ENCODE results near the gene RNASEH2A.

RNASEH2A gene

DNA sequence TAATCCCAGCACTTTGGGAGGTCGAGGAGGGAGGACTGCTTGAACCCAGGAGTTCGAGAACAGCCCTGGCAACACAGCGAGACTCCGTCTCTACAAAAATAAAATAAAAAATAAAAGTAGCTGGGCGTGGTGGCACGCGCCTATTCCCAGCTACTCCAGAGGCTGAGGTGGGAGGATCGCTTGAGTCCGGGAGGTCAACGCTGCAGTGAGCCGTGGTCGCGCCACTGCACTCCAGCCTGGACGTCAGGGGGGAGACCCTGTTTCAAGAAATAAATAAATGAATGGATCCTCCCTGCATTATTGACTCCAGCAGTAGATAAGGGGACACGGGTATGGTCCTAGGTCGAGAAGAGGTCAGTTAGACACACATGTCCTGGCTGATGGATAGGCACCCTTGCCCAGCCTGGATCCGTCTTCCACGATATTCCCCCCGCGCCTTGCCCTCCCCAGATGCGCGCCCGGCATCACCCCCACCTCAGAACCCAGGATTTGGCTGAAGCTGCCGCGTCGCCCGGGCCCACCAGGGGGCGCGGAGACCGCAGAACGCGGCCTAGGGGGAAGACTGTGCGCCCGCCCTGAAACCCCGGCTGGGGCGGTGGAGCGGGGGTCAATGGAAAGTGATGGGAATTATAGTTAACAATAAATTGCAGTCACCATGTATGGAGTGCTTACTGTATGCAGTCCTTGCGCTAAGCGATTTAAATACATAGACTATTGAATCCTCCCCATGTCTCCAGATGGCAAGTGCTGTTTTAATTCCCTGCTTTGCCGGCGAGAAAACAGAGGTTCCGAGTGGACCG, 29.0 kb upstream of the RNASEH2A start:
- DNase-seq (ENCODE audit: low read depth) = no peak
- H3K4me3 ChIP-seq (ENCODE audit: low read length) = peak overlapping the region; percentile 68
- TF ChIP-seq, protein P1, sequence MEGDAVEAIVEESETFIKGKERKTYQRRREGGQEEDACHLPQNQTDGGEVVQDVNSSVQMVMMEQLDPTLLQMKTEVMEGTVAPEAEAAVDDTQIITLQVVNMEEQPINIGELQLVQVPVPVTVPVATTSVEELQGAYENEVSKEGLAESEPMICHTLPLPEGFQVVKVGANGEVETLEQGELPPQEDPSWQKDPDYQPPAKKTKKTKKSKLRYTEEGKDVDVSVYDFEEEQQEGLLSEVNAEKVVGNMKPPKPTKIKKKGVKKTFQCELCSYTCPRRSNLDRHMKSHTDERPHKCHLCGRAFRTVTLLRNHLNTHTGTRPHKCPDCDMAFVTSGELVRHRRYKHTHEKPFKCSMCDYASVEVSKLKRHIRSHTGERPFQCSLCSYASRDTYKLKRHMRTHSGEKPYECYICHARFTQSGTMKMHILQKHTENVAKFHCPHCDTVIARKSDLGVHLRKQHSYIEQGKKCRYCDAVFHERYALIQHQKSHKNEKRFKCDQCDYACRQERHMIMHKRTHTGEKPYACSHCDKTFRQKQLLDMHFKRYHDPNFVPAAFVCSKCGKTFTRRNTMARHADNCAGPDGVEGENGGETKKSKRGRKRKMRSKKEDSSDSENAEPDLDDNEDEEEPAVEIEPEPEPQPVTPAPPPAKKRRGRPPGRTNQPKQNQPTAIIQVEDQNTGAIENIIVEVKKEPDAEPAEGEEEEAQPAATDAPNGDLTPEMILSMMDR (conservative IDR thresholded peaks at IDR 0.05; ENCODE audit: low read depth, low read length) = peak; percentile 91

DNA sequence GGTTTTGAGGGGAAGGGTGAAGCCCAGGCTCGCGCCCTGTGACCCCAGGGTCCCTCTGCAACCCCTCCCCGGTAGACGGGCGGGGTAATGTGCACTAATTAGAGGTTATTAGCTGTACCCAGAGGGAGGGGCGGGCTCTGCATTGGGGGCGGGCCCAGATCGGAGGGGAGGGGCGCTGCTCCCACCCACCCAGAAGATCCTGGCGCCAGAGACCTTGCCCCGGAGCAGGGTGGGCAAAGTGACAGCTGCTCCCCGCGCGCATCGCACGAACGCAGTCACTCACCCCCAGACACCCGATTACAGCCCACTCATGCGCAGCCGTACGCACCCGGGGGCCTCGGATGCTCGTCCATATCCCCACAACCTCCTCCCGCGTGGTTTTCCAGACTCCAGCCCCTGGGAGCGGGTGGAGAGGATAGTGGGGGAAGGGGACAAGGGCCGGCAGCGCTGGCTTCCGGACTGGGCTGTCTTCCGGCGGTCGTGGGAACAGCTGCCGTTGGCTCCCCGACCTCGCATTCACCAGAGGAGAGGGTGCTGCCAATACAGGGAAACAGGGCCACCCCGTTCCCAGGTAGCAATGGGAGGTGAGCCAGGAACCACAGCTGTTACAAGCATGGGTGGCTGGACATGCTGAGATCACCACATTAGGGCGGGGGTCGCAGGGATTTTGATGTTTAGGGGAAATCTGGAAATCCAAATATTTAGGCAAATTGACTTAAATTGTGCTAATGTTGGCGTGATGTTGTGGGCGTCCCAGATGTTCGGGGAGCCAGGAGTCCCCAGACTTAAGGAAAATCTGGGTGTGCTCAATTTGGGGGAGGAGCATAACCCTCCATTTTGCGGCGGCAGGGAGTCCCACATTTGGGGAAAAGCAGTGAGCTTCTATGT, 28.1 kb upstream of the RNASEH2A start:
- no peak for DNase-seq (ENCODE audit: low read depth)
- TF ChIP-seq, protein P1 (conservative IDR thresholded peaks at IDR 0.05; ENCODE audit: low read depth, low read length) = no peak

DNA sequence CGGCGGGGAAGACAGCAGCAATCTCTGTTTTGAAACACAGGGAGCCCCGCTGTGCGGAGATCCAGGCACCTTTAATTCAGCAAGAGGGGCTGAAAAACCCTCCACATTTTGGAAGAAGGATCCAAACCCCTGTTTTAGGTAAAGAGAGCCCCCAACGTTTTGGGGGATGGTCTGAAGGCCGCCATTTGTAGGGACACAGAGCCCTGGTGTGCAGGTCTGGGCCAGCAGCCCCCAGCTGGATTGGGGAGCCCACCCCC, 27.6 kb upstream of the RNASEH2A start:
- TF ChIP-seq, protein P1 (conservative IDR thresholded peaks at IDR 0.05; ENCODE audit: low read depth, low read length) = no peak
- H3K4me3 ChIP-seq (ENCODE audit: low read length) = peak overlapping the region; percentile 68
- no peak for DNase-seq (ENCODE audit: low read depth)

More for the DNA sequence above, 28.1 kb upstream of the RNASEH2A start:
- H3K4me3 ChIP-seq (ENCODE audit: low read length) = peak overlapping the region; percentile 68

DNA sequence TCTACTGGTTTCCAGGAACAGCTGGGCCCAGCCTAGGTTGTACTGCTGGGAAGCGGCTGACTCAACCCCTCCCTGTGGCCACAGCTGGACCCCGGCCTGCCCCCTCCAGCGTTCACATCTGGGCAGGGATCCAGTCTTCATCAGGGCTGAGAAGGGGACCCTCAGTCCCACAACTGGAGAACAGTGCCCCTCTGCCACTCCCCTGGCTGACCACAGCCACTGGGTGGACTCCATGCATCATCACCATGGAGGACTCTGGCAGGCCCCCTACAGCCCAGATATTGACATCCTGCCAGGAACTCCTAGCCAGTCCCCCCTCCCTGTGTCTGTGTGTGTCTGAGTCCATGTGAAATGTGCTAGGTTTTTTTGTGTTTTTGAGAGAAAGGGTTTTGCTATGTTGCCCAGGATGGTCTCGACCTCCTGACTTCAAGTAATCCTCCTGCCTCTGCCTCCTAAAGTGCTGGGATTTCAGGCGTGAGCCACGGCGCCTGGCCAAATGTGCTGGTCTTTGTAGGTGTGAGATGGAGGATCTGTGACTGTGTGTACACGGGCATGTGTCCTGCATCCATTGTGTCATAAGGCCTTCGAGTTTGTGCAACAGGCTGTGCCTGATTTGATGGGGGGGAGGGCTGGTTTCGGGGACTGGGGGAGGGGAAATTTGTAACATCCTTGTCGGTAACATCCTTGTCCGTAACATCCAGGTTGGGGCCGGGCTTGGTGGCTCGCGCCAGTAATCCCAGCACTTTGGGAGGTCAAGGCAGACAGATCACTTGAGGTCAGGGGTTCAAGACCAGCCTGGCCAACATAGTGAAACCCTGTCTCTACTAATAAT, 27.0 kb upstream of the RNASEH2A start:
- TF ChIP-seq, protein P1 (conservative IDR thresholded peaks at IDR 0.05; ENCODE audit: low read depth, low read length) = no peak
- no peak overlapping the region for H3K4me3 ChIP-seq (ENCODE audit: low read length)
- no peak for DNase-seq (ENCODE audit: low read depth)

DNA sequence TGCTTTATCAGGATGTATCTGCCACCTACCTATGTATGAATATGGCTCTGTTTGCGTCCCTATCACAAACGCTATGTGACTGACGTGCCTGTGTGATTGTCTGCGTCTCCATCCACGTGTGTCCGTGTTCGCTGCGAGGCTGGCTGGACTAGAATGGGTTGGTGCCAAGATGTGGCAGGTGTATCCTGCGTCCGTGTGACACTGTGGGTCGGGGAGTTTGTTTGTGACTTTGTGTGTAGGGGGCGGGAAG, 24.3 kb upstream of the RNASEH2A start:
- TF ChIP-seq, protein P1 (conservative IDR thresholded peaks at IDR 0.05; ENCODE audit: low read depth, low read length) = no peak
- no peak for DNase-seq (ENCODE audit: low read depth)
- peak overlapping the region; percentile 49 for H3K4me3 ChIP-seq (ENCODE audit: low read length)

DNA sequence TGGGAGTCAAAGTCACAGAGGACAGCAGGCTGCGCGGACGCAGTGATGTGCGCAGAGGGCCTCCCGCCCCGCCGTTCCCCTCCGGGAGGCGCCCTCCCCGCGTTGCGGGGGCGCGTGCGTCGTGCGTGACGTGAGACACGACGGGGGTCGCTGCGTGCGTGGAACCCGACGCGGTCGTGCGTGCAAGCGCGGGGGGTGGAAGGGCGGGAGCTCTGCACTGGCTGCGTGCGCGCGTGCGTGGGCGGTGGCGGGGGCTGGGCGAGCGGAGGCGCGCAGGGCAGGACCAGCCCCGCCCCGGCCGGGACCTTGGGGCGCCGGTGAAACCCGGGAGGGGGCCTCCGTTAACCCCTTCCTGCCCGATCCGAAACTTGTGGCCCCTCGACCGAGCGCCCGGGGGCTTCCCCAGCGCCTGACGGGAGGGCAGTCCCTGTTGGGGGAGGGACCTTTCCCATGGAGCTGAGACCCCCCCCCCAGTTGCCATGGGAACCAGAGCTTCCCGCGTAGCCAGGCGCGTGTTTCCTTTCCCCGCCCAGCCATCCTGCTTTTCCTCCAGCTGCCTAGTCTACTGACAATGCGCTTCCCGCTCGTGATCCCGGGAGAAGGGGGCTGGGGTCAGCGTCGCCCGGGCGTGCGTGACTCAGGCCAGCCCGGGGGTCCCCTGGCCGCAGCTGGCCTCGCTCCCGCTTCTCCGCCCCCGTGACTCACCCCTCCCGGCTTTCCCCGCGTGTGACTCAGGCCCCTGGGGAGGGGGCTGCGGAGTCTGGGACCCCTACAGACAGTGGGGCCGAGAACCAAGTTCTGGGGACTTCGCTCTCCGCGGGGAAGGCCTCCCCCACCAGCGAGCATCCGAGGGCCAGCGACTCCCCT, 23.7 kb upstream of the RNASEH2A start:
- TF ChIP-seq, protein P1 (conservative IDR thresholded peaks at IDR 0.05; ENCODE audit: low read depth, low read length) = peak; percentile 6
- DNase-seq (ENCODE audit: low read depth) = no peak
- peak overlapping the region; percentile 49 for H3K4me3 ChIP-seq (ENCODE audit: low read length)
